NCI-H510A treated with DMSO at 0.1 percent for 48 hours (cell line): ENCODE results near the gene FAM180B.
"Not testable (repeated sequence)": the region's sequence is repeated elsewhere in the genome, so short reads cannot be mapped to it uniquely, and the experiment has no call there.

Source experiments
- DNase-seq: peaks from one replicate; lab custom pipeline; 2025; lab: John Stamatoyannopoulos, UW

Gene FAM180B

DNA sequence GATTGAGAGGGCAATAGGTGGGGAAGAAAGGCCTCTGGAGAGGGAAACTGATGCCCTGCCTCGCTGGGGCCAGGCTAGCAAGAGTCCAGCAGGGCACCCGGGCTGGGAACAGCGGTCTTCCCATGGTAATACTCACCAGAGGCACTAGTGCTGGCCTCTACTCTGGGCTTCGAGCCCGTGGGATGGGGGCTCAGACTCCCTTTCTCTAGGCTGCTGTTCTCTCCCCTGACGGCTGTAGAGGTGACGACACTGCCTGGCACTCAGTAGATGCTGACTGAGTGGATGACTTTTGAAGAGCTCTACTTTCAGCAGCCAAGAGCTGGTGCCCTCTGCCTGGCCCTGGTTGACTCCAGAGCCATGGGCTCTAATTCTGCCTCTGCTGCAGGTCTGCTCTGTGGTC lies 8.6 kb downstream of the FAM180B start:
- no peak for DNase-seq

GRCh38 chr11:47595967-47596366 lies 9.5 kb downstream of the FAM180B start:
- DNase-seq = no peak

- no peak for DNase-seq
Measured at GRCh38 chr11:47599902-47600301, 13.4 kb downstream of the FAM180B start.

DNA sequence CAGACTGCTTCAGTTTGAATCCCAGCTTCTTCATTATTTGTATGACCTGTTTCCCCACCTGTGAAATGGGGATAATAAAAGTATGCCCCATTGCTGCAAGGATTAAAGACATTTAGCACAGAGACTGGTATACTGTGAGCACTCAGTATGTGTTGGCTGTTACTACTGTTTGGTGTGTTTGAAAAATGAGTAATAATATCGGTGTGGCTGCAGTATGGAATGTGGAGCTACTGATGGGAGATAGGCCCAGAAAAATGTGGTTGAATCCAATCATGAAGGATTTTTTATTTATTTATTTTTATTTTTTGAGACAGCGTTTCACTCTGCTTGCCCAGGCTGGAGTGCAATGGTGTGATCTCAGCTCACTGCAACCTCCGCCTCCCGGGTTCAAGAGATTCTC lies 16.8 kb downstream of the FAM180B start:
- DNase-seq = no peak

DNA sequence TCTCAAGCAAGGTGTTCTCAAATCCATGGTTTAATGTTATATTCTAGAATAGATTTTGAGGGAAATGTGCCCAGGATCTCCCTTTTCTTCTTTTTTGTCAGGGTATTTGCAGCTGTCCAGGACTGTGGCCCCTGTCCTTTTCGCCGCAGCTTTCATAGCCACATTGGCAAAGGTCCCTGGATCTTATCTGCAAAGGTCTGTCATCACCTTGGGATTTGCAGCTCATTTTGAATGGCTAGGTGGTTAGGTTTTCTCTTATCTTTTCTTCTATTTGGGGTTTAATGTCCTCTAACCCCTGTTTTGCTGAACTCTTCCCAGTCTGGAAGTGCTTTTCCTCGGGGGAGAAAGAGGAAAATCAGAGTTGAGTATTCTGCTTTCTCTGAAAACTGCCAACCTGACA lies 19.4 kb downstream of the FAM180B start:
- no peak for DNase-seq

DNA sequence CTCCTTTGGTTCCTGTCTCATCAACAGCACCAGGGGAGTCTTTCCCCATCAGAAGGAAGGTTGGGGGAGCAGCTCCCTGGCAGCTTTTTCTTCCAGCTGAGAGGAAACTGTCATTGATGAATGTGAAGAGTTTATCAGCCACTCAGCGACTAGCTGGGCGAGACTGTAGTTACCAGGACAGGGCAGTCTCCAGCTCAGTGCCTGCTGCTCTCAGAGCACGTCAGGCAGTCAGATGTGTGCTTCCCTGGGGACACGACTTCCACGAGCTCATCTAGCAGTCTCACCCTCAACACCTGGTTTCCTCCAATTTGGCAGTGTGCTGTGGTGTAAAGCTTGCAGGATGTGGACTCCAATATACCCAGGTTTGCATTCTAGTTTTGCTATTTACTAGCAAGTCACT lies 20.3 kb downstream of the FAM180B start:
- DNase-seq = no peak

- DNase-seq = no peak
Measured at GRCh38 chr11:47607380-47607779, 20.9 kb downstream of the FAM180B start.

- no peak for DNase-seq
Measured at GRCh38 chr11:47609675-47610074, 23.2 kb downstream of the FAM180B start.

DNA sequence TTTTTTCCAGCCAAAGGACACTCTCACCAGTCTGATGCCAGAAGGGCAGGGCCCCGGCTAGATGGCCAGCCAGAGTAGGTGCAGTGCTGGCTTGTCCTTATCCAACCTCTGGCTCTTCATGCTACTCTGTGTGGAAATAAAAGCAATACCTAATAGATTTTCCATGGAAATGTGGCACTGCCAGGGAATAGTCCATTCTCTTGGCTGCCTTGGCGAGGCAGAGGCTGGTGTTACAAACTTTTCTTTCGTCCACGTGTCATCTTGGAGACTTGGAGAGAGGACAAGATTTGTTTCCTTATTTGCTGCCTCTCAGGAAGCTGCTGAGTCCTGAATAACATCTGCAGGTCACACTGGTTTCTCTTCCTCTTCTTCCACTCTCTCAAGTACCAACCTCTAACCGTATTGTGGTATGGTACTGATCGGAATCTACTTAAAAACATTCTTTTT lies 24.9 kb downstream of the FAM180B start:
- no peak for DNase-seq

- DNase-seq = no peak
Measured at GRCh38 chr11:47615249-47615648, 28.8 kb downstream of the FAM180B start.

DNA sequence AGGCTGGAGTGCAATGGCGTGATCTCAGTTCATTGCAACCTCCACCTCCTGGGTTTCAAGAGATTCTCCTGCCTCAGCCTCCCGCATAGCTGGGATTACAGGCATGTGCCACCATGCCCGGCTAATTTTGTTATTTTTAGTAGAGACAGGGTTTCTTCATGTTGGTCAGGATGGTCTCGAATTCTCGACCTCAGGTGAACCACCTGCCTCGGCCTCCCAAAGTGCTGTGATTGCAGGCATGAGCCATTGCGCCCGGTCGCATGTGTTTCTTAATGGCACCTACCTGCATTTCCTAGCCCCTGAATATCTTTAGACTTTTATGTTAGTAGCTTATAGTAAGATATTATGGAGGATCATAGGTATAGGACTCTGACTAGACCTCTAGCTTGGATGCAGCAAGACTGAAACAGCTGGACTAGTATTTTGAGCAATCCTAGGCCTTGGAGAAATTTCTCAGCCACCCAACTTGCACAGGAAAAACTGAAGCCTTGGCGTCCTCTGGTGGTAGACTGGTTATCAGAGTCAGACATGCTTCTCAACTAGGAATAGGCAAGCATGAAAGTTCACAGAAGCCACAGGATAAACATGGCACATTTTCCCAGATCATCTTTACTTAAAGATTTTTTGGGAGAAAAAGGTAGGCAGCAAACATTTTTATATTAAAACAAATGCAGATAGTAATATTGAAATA lies 30.4 kb downstream of the FAM180B start:
- DNase-seq = no peak

- no peak for DNase-seq
Measured at GRCh38 chr11:47617417-47617809, 30.9 kb downstream of the FAM180B start.

- DNase-seq = no peak
Measured at GRCh38 chr11:47620836-47621378, 34.4 kb downstream of the FAM180B start.

GRCh38 chr11:47626234-47626633 lies 39.8 kb downstream of the FAM180B start:
- no peak for DNase-seq

DNA sequence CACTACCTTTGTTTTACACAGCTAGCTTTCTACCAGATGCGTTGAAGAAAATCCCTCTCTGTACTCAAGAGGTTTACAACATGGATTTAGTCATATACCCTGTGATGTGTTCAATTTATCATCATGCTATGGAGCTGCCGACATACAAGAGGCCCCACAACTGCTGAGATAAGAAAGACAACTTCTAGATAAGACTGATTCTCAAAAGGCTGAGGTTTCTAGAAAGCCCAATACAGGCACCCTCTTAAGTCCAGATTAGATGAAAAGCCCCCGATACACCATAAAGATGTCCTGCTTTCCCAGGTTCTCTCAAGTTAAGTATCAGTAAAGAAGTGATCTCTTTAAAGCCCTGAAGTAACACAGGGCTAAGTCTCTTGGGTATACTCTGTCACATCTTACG lies 41.5 kb downstream of the FAM180B start:
- no peak for DNase-seq

GRCh38 chr11:47631473-47631872 lies 45.0 kb downstream of the FAM180B start:
- no peak for DNase-seq

DNA sequence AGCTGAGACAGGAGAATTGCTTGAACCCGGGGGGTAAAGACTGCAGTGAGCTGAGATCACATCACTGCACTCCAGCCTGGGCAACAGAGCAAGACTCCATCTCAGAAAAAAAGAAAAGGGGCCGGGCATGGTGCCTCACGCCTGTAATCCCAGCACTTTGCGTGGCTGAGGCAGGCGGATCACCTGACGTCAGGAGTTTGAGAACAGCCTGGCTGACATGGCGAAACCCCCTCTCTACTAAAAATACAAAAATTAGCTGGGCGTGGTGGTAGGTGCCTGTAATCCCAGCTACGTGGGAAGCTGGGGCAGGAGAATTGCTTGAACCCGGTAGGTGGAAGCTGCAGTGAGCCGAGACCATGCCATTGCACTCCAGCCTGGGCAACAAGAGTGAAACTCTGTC lies 49.9 kb downstream of the FAM180B start:
- not testable (repeated sequence) for DNase-seq
